Effector memory CD8-positive, alpha-beta T cell (primary cell): ENCODE results near the gene AQP1.

ENCODE experiments used
- ATAC-seq: fragments of 150-1000 bp; cut with Tn5 transposase; replicated peaks from 2 replicates; pipeline ENCODE4 v1.10.0; 2021; ENCODE audit warnings: mild to moderate bottlenecking, moderate library complexity
- DNase-seq, 3 experiments: peaks; one replicate each; pipeline ENCODE4 v3.0.0; 2021
- H3K27ac Mint-ChIP-seq, 2 donors: one replicate each; pipeline ENCODE4 v1.8.0; 2022; ENCODE audit warnings: mild to moderate bottlenecking in 2 of 2, mixed read lengths in 2 of 2, moderate library complexity in 2 of 2
- H3K27me3 Mint-ChIP-seq, 2 donors: one replicate each; pipeline ENCODE4 v1.8.0; 2022; ENCODE audit warnings: mixed read lengths in 2 of 2
- H3K36me3 Mint-ChIP-seq: one replicate; pipeline ENCODE4 v1.8.0; 2022; ENCODE audit warnings: mild to moderate bottlenecking, moderate library complexity, mixed read lengths; ENCODE audit not compliant: insufficient read depth
- H3K4me1 Mint-ChIP-seq, 2 donors: one replicate each; pipeline ENCODE4 v1.8.0; 2022; ENCODE audit warnings: low read depth in 2 of 2, mixed read lengths in 2 of 2
- H3K4me3 Mint-ChIP-seq, 2 donors: one replicate each; pipeline ENCODE4 v1.8.0; 2022; ENCODE audit warnings: mild to moderate bottlenecking in 2 of 2, mixed read lengths in 2 of 2, moderate library complexity in 2 of 2
- H3K9me3 Mint-ChIP-seq, 2 donors: one replicate each; pipeline ENCODE4 v1.8.0; 2022; ENCODE audit warnings: mixed read lengths in 2 of 2

Gene AQP1

GRCh38 chr7:30894009-30894408, 17.6 kb upstream of the AQP1 start:
- Mint-ChIP-seq H3K27me3 (peaks cover 5 to 30% of the 10 kb centered on the region in 2 donors), H3K4me3 (no peak overlapping the region), H3K4me1 (no peaks in the 10 kb centered on the region), H3K36me3 (peaks cover 2% of the 10 kb centered on the region), H3K27ac (no peak overlapping the region), H3K9me3 (peaks cover 0 to 2% of the 10 kb centered on the region in 2 donors)
- DNase-seq, result no peak
- no peak for ATAC-seq

GRCh38 chr7:30894866-30895605, 16.6 kb upstream of the AQP1 start:
- H3K27me3 Mint-ChIP-seq, result peaks cover 5 to 35% of the 10 kb centered on the region in 2 donors
- no peaks in the 10 kb centered on the region for H3K4me1 Mint-ChIP-seq
- peaks cover 0 to 2% of the 10 kb centered on the region in 2 donors for H3K9me3 Mint-ChIP-seq
- no peak overlapping the region for H3K27ac Mint-ChIP-seq
- DNase-seq (no peak), ATAC-seq (no peak)
- H3K4me3 Mint-ChIP-seq, result no peak overlapping the region
- H3K36me3 Mint-ChIP-seq, result peaks cover 2% of the 10 kb centered on the region

- H3K9me3 Mint-ChIP-seq, result no peaks in the 10 kb centered on the region
- peaks cover 2% of the 10 kb centered on the region for H3K36me3 Mint-ChIP-seq
- ATAC-seq (no peak), DNase-seq (no peak)
- H3K27me3 Mint-ChIP-seq, result peaks cover 6 to 35% of the 10 kb centered on the region in 2 donors
- no peak overlapping the region for H3K4me3 Mint-ChIP-seq
- no peak overlapping the region for H3K27ac Mint-ChIP-seq
- H3K4me1 Mint-ChIP-seq, result no peaks in the 10 kb centered on the region
Observed at GRCh38 chr7:30896036-30896435, 15.6 kb upstream of the AQP1 start.

GRCh38 chr7:30896783-30897637, 14.6 kb upstream of the AQP1 start:
- no peak for ATAC-seq
- H3K4me3 Mint-ChIP-seq, result no peak overlapping the region
- no peak for DNase-seq
- no peaks in the 10 kb centered on the region for H3K9me3 Mint-ChIP-seq
- no peaks in the 10 kb centered on the region for H3K4me1 Mint-ChIP-seq
- peaks cover 2% of the 10 kb centered on the region for H3K36me3 Mint-ChIP-seq
- peaks cover 9 to 35% of the 10 kb centered on the region in 2 donors for H3K27me3 Mint-ChIP-seq
- H3K27ac Mint-ChIP-seq, result no peak overlapping the region

- no peaks in the 10 kb centered on the region for H3K4me1 Mint-ChIP-seq
- ATAC-seq (no peak), DNase-seq (no peak)
- peaks cover 2% of the 10 kb centered on the region for H3K36me3 Mint-ChIP-seq
- no peaks in the 10 kb centered on the region for H3K9me3 Mint-ChIP-seq
- H3K4me3 Mint-ChIP-seq, result no peak overlapping the region
- no peak overlapping the region for H3K27ac Mint-ChIP-seq
- H3K27me3 Mint-ChIP-seq, result peaks cover 9 to 27% of the 10 kb centered on the region in 2 donors
Observed at GRCh38 chr7:30897770-30898169, 13.9 kb upstream of the AQP1 start.

- H3K27me3 Mint-ChIP-seq, result peaks cover 9 to 25% of the 10 kb centered on the region in 2 donors
- ATAC-seq (no peak), DNase-seq (no peak)
- H3K4me1 Mint-ChIP-seq, result no peaks in the 10 kb centered on the region
- H3K27ac Mint-ChIP-seq, result no peak overlapping the region
- peaks cover 2% of the 10 kb centered on the region for H3K36me3 Mint-ChIP-seq
- H3K4me3 Mint-ChIP-seq, result no peak overlapping the region
- H3K9me3 Mint-ChIP-seq, result no peaks in the 10 kb centered on the region
Observed at GRCh38 chr7:30898411-30898810, 13.2 kb upstream of the AQP1 start.

GRCh38 chr7:30899066-30899465, 12.6 kb upstream of the AQP1 start:
- peaks cover 9 to 22% of the 10 kb centered on the region in 2 donors for H3K27me3 Mint-ChIP-seq
- H3K9me3 Mint-ChIP-seq, result no peaks in the 10 kb centered on the region
- no peaks in the 10 kb centered on the region for H3K4me1 Mint-ChIP-seq
- no peak for DNase-seq
- no peak overlapping the region for H3K27ac Mint-ChIP-seq
- H3K36me3 Mint-ChIP-seq, result peaks cover 2% of the 10 kb centered on the region
- H3K4me3 Mint-ChIP-seq, result no peak overlapping the region
- no peak for ATAC-seq

GRCh38 chr7:30899630-30900029, 12.0 kb upstream of the AQP1 start:
- Mint-ChIP-seq H3K4me3 (no peak overlapping the region), H3K9me3 (no peaks in the 10 kb centered on the region), H3K36me3 (peaks cover 2% of the 10 kb centered on the region), H3K27me3 (peaks cover 9 to 17% of the 10 kb centered on the region in 2 donors), H3K27ac (no peak overlapping the region), H3K4me1 (no peaks in the 10 kb centered on the region)
- DNase-seq, result no peak
- no peak for ATAC-seq

GRCh38 chr7:30900053-30900452, 11.6 kb upstream of the AQP1 start:
- Mint-ChIP-seq H3K4me3 (no peak overlapping the region), H3K27me3 (peaks cover 9 to 14% of the 10 kb centered on the region in 2 donors), H3K4me1 (peaks cover 0 to under 1% of the 10 kb centered on the region in 2 donors), H3K36me3 (peaks cover 2% of the 10 kb centered on the region), H3K27ac (no peak overlapping the region), H3K9me3 (no peaks in the 10 kb centered on the region)
- no peak for DNase-seq
- no peak for ATAC-seq

GRCh38 chr7:30900803-30901362, 10.8 kb upstream of the AQP1 start:
- no peak for ATAC-seq
- no peak overlapping the region for H3K4me3 Mint-ChIP-seq
- DNase-seq, result no peak
- H3K36me3 Mint-ChIP-seq, result no peaks in the 10 kb centered on the region
- no peaks in the 10 kb centered on the region for H3K9me3 Mint-ChIP-seq
- H3K27ac Mint-ChIP-seq, result no peak overlapping the region
- peaks cover 0 to 1% of the 10 kb centered on the region in 2 donors for H3K4me1 Mint-ChIP-seq
- peaks cover 9 to 14% of the 10 kb centered on the region in 2 donors for H3K27me3 Mint-ChIP-seq

- no peaks in the 10 kb centered on the region for H3K36me3 Mint-ChIP-seq
- peaks cover 7 to 9% of the 10 kb centered on the region in 2 donors for H3K27me3 Mint-ChIP-seq
- H3K4me1 Mint-ChIP-seq, result peaks cover 0 to 1% of the 10 kb centered on the region in 2 donors
- no peak for ATAC-seq
- H3K9me3 Mint-ChIP-seq, result no peaks in the 10 kb centered on the region
- no peak overlapping the region for H3K27ac Mint-ChIP-seq
- no peak overlapping the region for H3K4me3 Mint-ChIP-seq
- no peak for DNase-seq
Observed at GRCh38 chr7:30901856-30902255, 9.8 kb upstream of the AQP1 start.

- H3K27me3 Mint-ChIP-seq, result peaks cover 5% of the 10 kb centered on the region in 2 donors
- peaks cover 0 to 1% of the 10 kb centered on the region in 2 donors for H3K4me1 Mint-ChIP-seq
Observed at GRCh38 chr7:30902466-30902865, 9.2 kb upstream of the AQP1 start.

GRCh38 chr7:30903146-30903545, 8.5 kb upstream of the AQP1 start:
- H3K9me3 Mint-ChIP-seq, result no peaks in the 10 kb centered on the region
- H3K36me3 Mint-ChIP-seq, result no peaks in the 10 kb centered on the region
- peaks cover 0 to 1% of the 10 kb centered on the region in 2 donors for H3K4me1 Mint-ChIP-seq
- ATAC-seq, result no peak
- no peak overlapping the region for H3K4me3 Mint-ChIP-seq
- no peak for DNase-seq
- H3K27me3 Mint-ChIP-seq, result peaks cover 5% of the 10 kb centered on the region in 2 donors
- H3K27ac Mint-ChIP-seq, result no peak overlapping the region

More at GRCh38 chr7:30902466-30902865, 9.2 kb upstream of the AQP1 start:
- Mint-ChIP-seq H3K36me3 (no peaks in the 10 kb centered on the region), H3K4me3 (no peak overlapping the region), H3K27ac (no peak overlapping the region), H3K9me3 (no peaks in the 10 kb centered on the region)
- DNase-seq, result no peak
- no peak for ATAC-seq
